Measurements from ENCODE around the gene EXOC3L4.

The EXOC3L4 gene

GRCh38 chr14:103157969-103158368, 63.4 kb downstream of the EXOC3L4 start:
- no peak for DNase-seq

- DNase-seq: no peak
Observed at GRCh38 chr14:103158688-103159087, 64.2 kb downstream of the EXOC3L4 start.
